H9 (cell line): ENCODE data around the gene DOHH. TPM values are rescaled to one million over a fixed set of nuclear protein-coding genes. Genes with fewer than 3 reads are reported as not detected.

Experiments used
- DNase-seq: peaks from one replicate; pipeline ENCODE4 v3.0.0-alpha.2; 2017
- H2AFZ ChIP-seq: one replicate; pipeline ENCODE4 v1.6.1; 2013; ENCODE audit warnings: mild to moderate bottlenecking, low read length, control low read depth, moderate library complexity
- H2AK5ac ChIP-seq: 2 replicates; pipeline ENCODE4 v1.6.1; 2013; ENCODE audit warnings: low read length, control low read depth, mixed read lengths; ENCODE audit not compliant: insufficient read length
- H2BK120ac ChIP-seq: one replicate; pipeline ENCODE4 v1.6.1; 2013; ENCODE audit warnings: low read depth, mild to moderate bottlenecking, low read length, control low read depth, inconsistent platforms; ENCODE audit not compliant: poor library complexity, severe bottlenecking
- H2BK12ac ChIP-seq: 2 replicates; pipeline ENCODE4 v1.6.1; 2013; ENCODE audit warnings: low read length, control low read depth, mixed read lengths, low read depth; ENCODE audit not compliant: insufficient read length
- H2BK15ac ChIP-seq: 2 replicates; pipeline ENCODE4 v1.6.1; 2013; ENCODE audit warnings: low read depth, low read length, control low read depth
- H2BK20ac ChIP-seq: one replicate; pipeline ENCODE4 v1.6.1; 2013; ENCODE audit warnings: low read depth, mild to moderate bottlenecking, low read length, control low read depth, inconsistent platforms; ENCODE audit not compliant: poor library complexity, severe bottlenecking
- H2BK5ac ChIP-seq: 2 replicates; pipeline ENCODE4 v1.6.1; 2013; ENCODE audit warnings: low read length, control low read depth, mixed read lengths; ENCODE audit not compliant: insufficient read length
- H3K14ac ChIP-seq: 2 replicates; pipeline ENCODE4 v1.6.1; 2013; ENCODE audit warnings: low read length, control low read depth; ENCODE audit not compliant: insufficient read depth
- H3K18ac ChIP-seq: 2 replicates; pipeline ENCODE4 v1.6.1; 2013; ENCODE audit warnings: low read depth, mild to moderate bottlenecking, mixed read lengths, low read length, control low read depth; ENCODE audit not compliant: insufficient read length
- H3K23ac ChIP-seq: 2 replicates; pipeline ENCODE4 v1.6.1; 2013; ENCODE audit warnings: low read length, control low read depth, mixed read lengths, low read depth; ENCODE audit not compliant: insufficient read length
- H3K23me2 ChIP-seq: 2 replicates; pipeline ENCODE4 v1.6.1; 2013; ENCODE audit warnings: low read depth, mild to moderate bottlenecking, mixed read lengths, low read length, control low read depth; ENCODE audit not compliant: insufficient read length, poor library complexity, severe bottlenecking
- H3K27ac ChIP-seq: 2 replicates; pipeline ENCODE4 v1.5.1; 2013; ENCODE audit warnings: low read length, control low read depth, mixed read lengths, low read depth; ENCODE audit not compliant: insufficient read length
- H3K27me3 ChIP-seq: 2 replicates; pipeline ENCODE4 v1.6.1; 2013; ENCODE audit warnings: low read length, control low read depth, inconsistent platforms; ENCODE audit not compliant: insufficient read depth
- H3K4ac ChIP-seq: 2 replicates; pipeline ENCODE4 v1.6.1; 2013; ENCODE audit warnings: low read depth, mild to moderate bottlenecking, control low read depth, inconsistent platforms, low read length, moderate library complexity
- H3K4me1 ChIP-seq: 2 replicates; pipeline ENCODE4 v1.6.1; 2013; ENCODE audit warnings: low read length, control low read depth, inconsistent platforms; ENCODE audit not compliant: insufficient read depth
- H3K4me2 ChIP-seq: 2 replicates; pipeline ENCODE4 v1.6.1; 2013; ENCODE audit warnings: low read length, control low read depth, mixed read lengths; ENCODE audit not compliant: insufficient read length, insufficient read depth
- H3K56ac ChIP-seq: 2 replicates; pipeline ENCODE4 v1.6.1; 2013; ENCODE audit warnings: low read depth, mild to moderate bottlenecking, mixed read lengths, low read length, control low read depth; ENCODE audit not compliant: insufficient read length
- H3K79me1 ChIP-seq: 2 replicates; pipeline ENCODE4 v1.6.1; 2013; ENCODE audit warnings: low read depth, mild to moderate bottlenecking, moderate library complexity, low read length, control low read depth, inconsistent platforms; ENCODE audit not compliant: insufficient read depth, poor library complexity, severe bottlenecking
- H3K79me2 ChIP-seq: 2 replicates; pipeline ENCODE4 v1.6.1; 2013; ENCODE audit warnings: low read length, control low read depth, inconsistent platforms; ENCODE audit not compliant: insufficient read depth
- H3K9ac ChIP-seq: 2 replicates; pipeline ENCODE4 v1.6.1; 2013; ENCODE audit warnings: low read length, control low read depth, mixed read lengths; ENCODE audit not compliant: insufficient read length; ENCODE audit errors: extremely low read depth
- H3K9me3 ChIP-seq: one replicate; pipeline ENCODE4 v1.6.1; 2013; ENCODE audit warnings: low read depth, low read length, inconsistent platforms; ENCODE audit not compliant: control insufficient read depth
- H3T11ph ChIP-seq: one replicate; pipeline ENCODE4 v1.6.1; 2013; ENCODE audit warnings: mild to moderate bottlenecking, low read length, control low read depth, inconsistent platforms
- H4K20me1 ChIP-seq: one replicate; pipeline ENCODE4 v1.6.1; 2013; ENCODE audit not compliant: control insufficient read depth, insufficient read length, insufficient read depth
- H4K5ac ChIP-seq: 2 replicates; pipeline ENCODE4 v1.6.1; 2013; ENCODE audit warnings: low read depth, mild to moderate bottlenecking, mixed read lengths, low read length, control low read depth; ENCODE audit not compliant: insufficient read length
- H4K8ac ChIP-seq: replicated peaks from 2 replicates; pipeline ENCODE4 v1.6.1; 2013; ENCODE audit warnings: low read length, control low read depth, mixed read lengths, low read depth; ENCODE audit not compliant: insufficient read length
- H4K91ac ChIP-seq: 2 replicates; pipeline ENCODE4 v1.6.1; 2013; ENCODE audit warnings: low read depth, mild to moderate bottlenecking, moderate library complexity, mixed read lengths, low read length, control low read depth; ENCODE audit not compliant: insufficient read length
- H3K27ac Mint-ChIP-seq, 3 experiments: 2 replicates in 2 of 3; 3 replicates in 1 of 3; pipeline ENCODE4 v1.8.0; 2020 to 2021; ENCODE audit warnings: mixed read lengths in 3 of 3, mild to moderate bottlenecking in 1 of 3, moderate library complexity in 1 of 3
- H3K27me3 Mint-ChIP-seq: 2 replicates; pipeline ENCODE4 v1.8.0; 2021; ENCODE audit warnings: low read depth, mild to moderate bottlenecking, moderate library complexity, mixed read lengths
- H3K36me3 Mint-ChIP-seq, 3 experiments: 2 replicates in 2 of 3; 3 replicates in 1 of 3; pipeline ENCODE4 v1.8.0; 2020 to 2021; ENCODE audit warnings: low read depth in 3 of 3, mixed read lengths in 3 of 3; ENCODE audit not compliant: insufficient read depth in 1 of 3
- H3K4me1 Mint-ChIP-seq, 2 experiments: 2 replicates each; pipeline ENCODE4 v1.8.0; 2020; ENCODE audit warnings: mixed read lengths in 2 of 2
- H3K4me3 Mint-ChIP-seq, 2 experiments: 2 replicates in 1 of 2; 3 replicates in 1 of 2; pipeline ENCODE4 v1.8.0; 2020 to 2021; ENCODE audit warnings: mild to moderate bottlenecking in 2 of 2, mixed read lengths in 2 of 2, moderate library complexity in 1 of 2
- H3K9me3 Mint-ChIP-seq, 2 experiments: 2 replicates in 1 of 2; 3 replicates in 1 of 2; pipeline ENCODE4 v1.8.0; 2020; ENCODE audit warnings: mild to moderate bottlenecking in 2 of 2, mixed read lengths in 2 of 2, moderate library complexity in 1 of 2
- WGBS: extraction: QIAGEN DNeasy Blood & Tissue Kit; methylation state at CpG from one replicate; pipeline ENCODE4 v1.1.7; 2013; ENCODE audit warnings: missing lambda C conversion rate, low lambda C conversion rate, mixed read lengths; ENCODE audit not compliant: insufficient read length; ENCODE audit errors: extremely low coverage; 5-methylcytosine and 5-hydroxymethylcytosine counted together
- total RNA-seq: library from RNA; stranded (reverse); gene quantifications from 2 replicates; pipeline ENCODE4 v1.2.1, GENCODE V29; 2021
- TF ChIP-seq, protein P1 (sequence below): fragments of 200-600 bp; sonication (generic); conservative IDR thresholded peaks from 3 replicates; pipeline ENCODE4 v1.8.0; 2021; ENCODE audit warnings: antibody characterized with exemption, mild to moderate bottlenecking

Gene DOHH
- total RNA-seq, 1 experiment from 2014 or later, result 16.5 TPM

DNA sequence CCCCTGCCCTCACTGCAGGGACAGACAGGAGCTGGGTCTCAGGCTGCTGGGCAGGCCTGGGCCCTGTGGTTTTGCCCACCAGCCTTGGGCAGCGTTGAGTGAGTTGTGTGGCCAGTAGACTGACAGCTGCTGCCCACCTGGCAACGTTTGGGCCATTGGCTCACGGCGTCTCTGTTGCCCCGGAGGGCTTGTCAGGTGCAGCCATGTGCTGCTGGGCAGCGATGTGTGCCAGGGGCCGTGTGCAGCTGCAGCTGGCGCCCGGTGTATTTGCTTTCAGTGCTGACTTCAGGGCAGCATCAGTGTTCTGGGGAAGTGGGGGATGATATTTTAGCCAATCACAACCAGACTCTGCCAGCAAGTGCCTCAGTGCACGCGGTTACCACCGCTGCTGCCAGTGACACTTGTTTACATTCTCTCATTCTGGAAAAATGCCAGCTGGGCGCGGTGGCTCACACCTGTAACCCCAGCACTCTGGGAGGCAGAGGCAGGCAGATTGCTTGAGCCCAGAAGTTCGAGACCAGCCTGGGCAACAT, 16.3 kb upstream of the DOHH start:
- WGBS, result no CpG with 5 or more reads among the region's 15 CpGs
- H3K18ac ChIP-seq, result no peak overlapping the region
- H2BK5ac ChIP-seq, result no peak overlapping the region
- no peak overlapping the region for H4K91ac ChIP-seq
- H3K56ac ChIP-seq, result no peak overlapping the region
- no peak overlapping the region for H2AFZ ChIP-seq
- no peak overlapping the region for H3K4me2 ChIP-seq
- no peak overlapping the region for H4K8ac ChIP-seq
- peaks cover 36 to 45% of the 10 kb centered on the region in 2 experiments for H3K4me1 Mint-ChIP-seq
- peaks cover 3% of the 10 kb centered on the region; the same call in 1 of the 2 replicates for H3K4me1 ChIP-seq
- no peak overlapping the region for H2BK12ac ChIP-seq
- no peak overlapping the region for H2BK120ac ChIP-seq
- no peak overlapping the region for H3K23ac ChIP-seq
- H3K4me3 Mint-ChIP-seq, result no peak overlapping the region
- peaks cover 2 to 9% (median 7%) of the 10 kb centered on the region in 3 experiments; a peak in 5 of 7 replicates for H3K36me3 Mint-ChIP-seq
- H3K4ac ChIP-seq, result no peak overlapping the region
- no peaks in the 10 kb centered on the region for H4K20me1 ChIP-seq
- H4K5ac ChIP-seq, result no peak overlapping the region
- no peak overlapping the region for H2BK15ac ChIP-seq
- H3K27ac ChIP-seq, result no peak overlapping the region
- peaks cover 1% of the 10 kb centered on the region; the same call in 1 of the 2 replicates for H3K79me2 ChIP-seq
- H3K9me3 Mint-ChIP-seq, result no peaks in the 10 kb centered on the region; a peak in 1 of 5 replicates
- H3K27ac Mint-ChIP-seq, result peak overlapping the region; percentile 7 to 61 (median 44); a peak in 2 of 7 replicates
- H3K14ac ChIP-seq, result no peak overlapping the region
- TF ChIP-seq, protein P1, sequence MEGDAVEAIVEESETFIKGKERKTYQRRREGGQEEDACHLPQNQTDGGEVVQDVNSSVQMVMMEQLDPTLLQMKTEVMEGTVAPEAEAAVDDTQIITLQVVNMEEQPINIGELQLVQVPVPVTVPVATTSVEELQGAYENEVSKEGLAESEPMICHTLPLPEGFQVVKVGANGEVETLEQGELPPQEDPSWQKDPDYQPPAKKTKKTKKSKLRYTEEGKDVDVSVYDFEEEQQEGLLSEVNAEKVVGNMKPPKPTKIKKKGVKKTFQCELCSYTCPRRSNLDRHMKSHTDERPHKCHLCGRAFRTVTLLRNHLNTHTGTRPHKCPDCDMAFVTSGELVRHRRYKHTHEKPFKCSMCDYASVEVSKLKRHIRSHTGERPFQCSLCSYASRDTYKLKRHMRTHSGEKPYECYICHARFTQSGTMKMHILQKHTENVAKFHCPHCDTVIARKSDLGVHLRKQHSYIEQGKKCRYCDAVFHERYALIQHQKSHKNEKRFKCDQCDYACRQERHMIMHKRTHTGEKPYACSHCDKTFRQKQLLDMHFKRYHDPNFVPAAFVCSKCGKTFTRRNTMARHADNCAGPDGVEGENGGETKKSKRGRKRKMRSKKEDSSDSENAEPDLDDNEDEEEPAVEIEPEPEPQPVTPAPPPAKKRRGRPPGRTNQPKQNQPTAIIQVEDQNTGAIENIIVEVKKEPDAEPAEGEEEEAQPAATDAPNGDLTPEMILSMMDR, result no peak
- no peaks in the 10 kb centered on the region for H3K27me3 ChIP-seq
- no peaks in the 10 kb centered on the region for H3K23me2 ChIP-seq
- no peak overlapping the region for H3T11ph ChIP-seq
- no peak for DNase-seq
- H2AK5ac ChIP-seq, result no peak overlapping the region
- H2BK20ac ChIP-seq, result no peak overlapping the region
- no peaks in the 10 kb centered on the region for H3K9me3 ChIP-seq
- no peaks in the 10 kb centered on the region for H3K79me1 ChIP-seq
- no peaks in the 10 kb centered on the region; the same call in 1 of the 2 replicates for H3K27me3 Mint-ChIP-seq
- no peak overlapping the region for H3K9ac ChIP-seq
